ENCODE results near the gene SUSD6.

The SUSD6 gene

DNA sequence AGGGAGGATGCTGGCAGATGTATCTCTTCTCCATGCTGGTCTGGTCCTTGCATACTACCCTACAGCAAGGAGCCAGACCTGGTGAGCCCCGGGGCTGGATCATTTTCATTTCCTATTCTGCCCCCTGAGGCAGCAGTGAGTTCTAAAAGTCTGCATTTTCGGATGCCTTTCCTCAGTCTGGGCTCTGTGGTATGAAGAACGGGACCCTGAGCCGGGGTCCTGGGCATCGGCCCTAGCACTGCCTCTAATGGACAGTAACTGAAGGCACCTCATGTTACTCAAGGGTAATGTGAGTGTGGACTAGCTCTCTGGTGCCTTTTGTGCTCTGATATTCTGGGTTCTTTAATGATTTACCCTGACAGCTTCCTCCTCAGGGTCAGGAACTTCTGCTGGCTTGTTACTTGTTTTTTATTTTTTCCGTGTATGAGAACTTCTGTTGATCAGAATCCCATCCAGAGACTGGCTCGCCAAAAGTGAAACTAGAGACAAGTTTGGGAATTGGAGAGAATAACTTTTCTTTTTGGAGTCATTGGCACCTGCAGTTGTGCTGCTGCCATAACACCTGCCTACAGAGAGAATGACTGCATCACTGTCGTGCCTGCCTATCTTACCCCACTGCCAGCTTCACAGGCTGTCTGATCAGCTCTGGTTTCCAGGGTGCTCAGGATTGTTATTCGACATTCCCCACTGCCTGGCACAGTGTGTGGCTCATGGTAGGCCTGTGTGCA, 62.3 kb downstream of the SUSD6 start:
- Mint-ChIP-seq H3K27me3 (ENCODE audit: low read depth, poor library complexity) (no peaks in the 10 kb centered on the region), H3K27ac (no peak overlapping the region), H3K4me1 (peaks cover 59% of the 10 kb centered on the region)

DNA sequence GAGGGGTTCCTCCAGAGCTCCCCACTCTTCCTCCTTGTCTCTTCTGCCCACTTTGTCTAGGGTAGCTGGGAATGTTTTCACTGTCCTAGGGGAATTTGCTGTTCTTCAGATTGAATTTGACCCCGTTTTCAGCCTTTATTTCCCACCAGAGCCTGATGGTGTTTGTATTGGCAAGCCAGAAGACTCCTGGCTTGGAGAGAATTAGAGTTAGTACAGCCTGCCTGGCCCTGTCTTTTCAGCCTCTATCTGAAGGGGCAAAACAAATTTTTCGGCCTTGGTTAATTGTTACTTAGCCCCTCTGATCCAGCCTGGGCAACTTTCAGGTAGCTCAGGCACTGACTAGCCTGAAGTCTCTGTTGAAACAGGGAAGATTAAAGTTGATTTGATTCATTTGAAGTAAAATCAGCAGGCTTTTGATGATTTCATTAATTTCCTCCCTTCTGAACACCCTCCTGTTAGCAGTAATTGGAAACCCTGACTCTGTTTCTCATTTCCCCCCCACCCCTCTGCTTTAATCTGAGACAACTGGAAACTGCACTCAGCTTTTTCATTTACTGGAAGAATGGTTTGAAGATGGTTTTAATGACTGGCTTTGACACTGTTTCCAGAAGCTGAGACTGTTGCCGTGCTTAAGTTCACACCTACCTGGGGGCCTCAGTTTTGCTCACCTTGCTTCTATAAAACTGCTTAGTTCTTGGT, 63.3 kb downstream of the SUSD6 start:
- peaks cover 54% of the 10 kb centered on the region for H3K4me1 Mint-ChIP-seq

More for the DNA sequence above, 62.3 kb downstream of the SUSD6 start:
- no peak overlapping the region for H3K4me3 Mint-ChIP-seq
- H3K36me3 Mint-ChIP-seq (ENCODE audit: low read depth): peaks cover 3% of the 10 kb centered on the region
- H3K9me3 Mint-ChIP-seq: no peaks in the 10 kb centered on the region
- no peak for DNase-seq
- TF ChIP-seq, protein P1, sequence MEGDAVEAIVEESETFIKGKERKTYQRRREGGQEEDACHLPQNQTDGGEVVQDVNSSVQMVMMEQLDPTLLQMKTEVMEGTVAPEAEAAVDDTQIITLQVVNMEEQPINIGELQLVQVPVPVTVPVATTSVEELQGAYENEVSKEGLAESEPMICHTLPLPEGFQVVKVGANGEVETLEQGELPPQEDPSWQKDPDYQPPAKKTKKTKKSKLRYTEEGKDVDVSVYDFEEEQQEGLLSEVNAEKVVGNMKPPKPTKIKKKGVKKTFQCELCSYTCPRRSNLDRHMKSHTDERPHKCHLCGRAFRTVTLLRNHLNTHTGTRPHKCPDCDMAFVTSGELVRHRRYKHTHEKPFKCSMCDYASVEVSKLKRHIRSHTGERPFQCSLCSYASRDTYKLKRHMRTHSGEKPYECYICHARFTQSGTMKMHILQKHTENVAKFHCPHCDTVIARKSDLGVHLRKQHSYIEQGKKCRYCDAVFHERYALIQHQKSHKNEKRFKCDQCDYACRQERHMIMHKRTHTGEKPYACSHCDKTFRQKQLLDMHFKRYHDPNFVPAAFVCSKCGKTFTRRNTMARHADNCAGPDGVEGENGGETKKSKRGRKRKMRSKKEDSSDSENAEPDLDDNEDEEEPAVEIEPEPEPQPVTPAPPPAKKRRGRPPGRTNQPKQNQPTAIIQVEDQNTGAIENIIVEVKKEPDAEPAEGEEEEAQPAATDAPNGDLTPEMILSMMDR (IDR thresholded peaks at IDR 0.05): no peak

DNA sequence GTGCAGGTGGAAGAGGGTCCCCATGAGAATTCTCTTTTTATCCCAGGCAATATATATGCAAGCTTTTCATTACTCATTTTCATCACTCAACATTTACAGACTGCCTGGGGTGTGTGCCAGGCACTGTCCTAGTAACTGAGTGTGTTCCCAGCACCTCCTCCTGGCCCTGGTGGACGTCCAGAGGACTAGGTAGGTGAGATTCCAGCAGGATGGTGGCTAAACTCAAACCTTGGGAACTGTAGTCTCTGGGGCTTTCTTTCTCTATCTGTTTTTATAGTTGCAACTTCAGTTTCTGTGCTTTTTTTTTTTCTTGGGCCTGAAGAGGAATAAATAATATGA, 63.8 kb downstream of the SUSD6 start:
- H3K27me3 Mint-ChIP-seq (ENCODE audit: low read depth, poor library complexity): no peaks in the 10 kb centered on the region

More for the DNA sequence above, 63.3 kb downstream of the SUSD6 start:
- Mint-ChIP-seq H3K36me3 (ENCODE audit: low read depth) (peaks cover 3% of the 10 kb centered on the region), H3K27me3 (ENCODE audit: low read depth, poor library complexity) (no peaks in the 10 kb centered on the region), H3K9me3 (no peaks in the 10 kb centered on the region), H3K27ac (no peak overlapping the region), H3K4me3 (no peak overlapping the region)
- no peak for DNase-seq
- TF ChIP-seq, protein P1 (IDR thresholded peaks at IDR 0.05): no peak

DNA sequence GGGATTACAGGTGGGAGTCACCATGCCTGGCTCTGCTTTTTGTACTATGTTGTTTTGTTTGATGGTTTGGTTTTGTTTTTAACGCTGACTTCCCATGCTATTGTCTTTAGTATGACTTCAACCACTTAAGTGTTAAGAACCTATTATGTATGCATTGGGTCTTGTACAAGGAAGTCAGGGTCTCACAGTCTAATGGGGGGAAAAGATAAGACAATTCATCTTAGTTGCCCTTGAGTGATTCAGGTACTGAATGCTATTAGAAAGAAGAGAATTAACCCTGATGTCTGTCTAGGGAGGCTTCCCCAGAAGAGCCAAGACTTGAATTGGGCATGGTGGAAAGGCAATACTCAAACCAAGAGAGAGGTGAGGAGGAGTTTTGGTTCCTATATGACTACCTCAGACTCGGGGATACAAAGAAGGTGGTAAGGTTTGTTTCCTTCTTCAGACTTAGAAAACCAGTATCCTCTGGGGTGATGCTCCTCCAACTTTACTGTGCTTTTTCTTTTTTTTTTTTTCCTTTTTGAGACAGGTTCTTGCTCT, 64.6 kb downstream of the SUSD6 start:
- no peak for DNase-seq
- Mint-ChIP-seq H3K36me3 (ENCODE audit: low read depth) (peaks cover 3% of the 10 kb centered on the region), H3K4me1 (peaks cover 41% of the 10 kb centered on the region), H3K4me3 (no peak overlapping the region), H3K27me3 (ENCODE audit: low read depth, poor library complexity) (peaks cover 3% of the 10 kb centered on the region), H3K9me3 (no peaks in the 10 kb centered on the region), H3K27ac (no peak overlapping the region)
- TF ChIP-seq, protein P1 (IDR thresholded peaks at IDR 0.05): no peak

More for the DNA sequence above, 63.8 kb downstream of the SUSD6 start:
- DNase-seq: no peak
- Mint-ChIP-seq H3K9me3 (no peaks in the 10 kb centered on the region), H3K4me1 (peaks cover 49% of the 10 kb centered on the region), H3K4me3 (no peak overlapping the region), H3K36me3 (ENCODE audit: low read depth) (peaks cover 3% of the 10 kb centered on the region), H3K27ac (no peak overlapping the region)
- TF ChIP-seq, protein P1 (IDR thresholded peaks at IDR 0.05): no peak

DNA sequence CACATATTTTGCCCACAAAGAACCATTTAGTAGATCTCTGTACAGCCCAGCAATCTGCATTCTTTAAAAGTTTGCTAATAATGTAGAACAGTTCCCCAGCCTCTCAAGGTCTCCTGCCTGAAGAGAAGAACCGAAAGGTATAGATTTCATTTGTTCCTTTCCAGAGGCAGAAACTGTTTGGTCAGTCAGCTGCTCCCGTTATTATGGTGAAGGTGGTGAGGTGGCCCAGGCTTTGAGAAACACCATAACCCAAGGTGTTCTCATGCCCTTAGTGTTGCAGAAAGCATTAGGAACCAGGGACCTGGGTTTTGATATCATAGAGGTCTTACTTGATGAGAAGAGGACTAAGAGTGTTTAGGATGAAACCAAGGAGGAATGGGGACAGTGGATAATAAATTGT, 65.3 kb downstream of the SUSD6 start:
- Mint-ChIP-seq H3K4me1 (peaks cover 34% of the 10 kb centered on the region), H3K4me3 (no peak overlapping the region), H3K27me3 (ENCODE audit: low read depth, poor library complexity) (peaks cover 3% of the 10 kb centered on the region), H3K9me3 (no peaks in the 10 kb centered on the region), H3K36me3 (ENCODE audit: low read depth) (peaks cover 11% of the 10 kb centered on the region), H3K27ac (no peak overlapping the region)
- DNase-seq: no peak
- TF ChIP-seq, protein P1 (IDR thresholded peaks at IDR 0.05): no peak
